Lower leg skin (tissue), 4 donors: ENCODE measurements around the gene GABARAPL1. TPM values are rescaled to one million over a fixed set of nuclear protein-coding genes. Genes with fewer than 3 reads are reported as not detected.

Experiments
- DNase-seq, 2 donors: peaks; one replicate each; pipeline ENCODE4 v3.0.0-alpha.2; 2019; ENCODE audit warnings: low spot score in 2 of 2
- H3K4me3 ChIP-seq: fragments of 200-600 bp; sonication (generic); 2 replicates; pipeline ENCODE4 v1.5.1; 2017; ENCODE audit warnings: mild to moderate bottlenecking, low read depth; ENCODE audit not compliant: poor library complexity, severe bottlenecking
- CTCF ChIP-seq, 3 donors: fragments of 450-650 bp; IDR thresholded peaks; one replicate each; pipeline ENCODE4 v1.5.1; 2016; ENCODE audit warnings: antibody characterized with exemption in 3 of 3, mild to moderate bottlenecking in 3 of 3, moderate library complexity in 2 of 3
- POLR2A ChIP-seq, 2 donors: fragments of 450-650 bp; IDR thresholded peaks; one replicate each; pipeline ENCODE4 v1.6.1; 2016 to 2017; ENCODE audit warnings: antibody characterized with exemption in 2 of 2, mild to moderate bottlenecking in 1 of 2, moderate library complexity in 1 of 2
- WGBS, 2 donors: methylation state at CpG; one replicate each; pipeline ENCODE4 v1.1.5; 2018; 5-methylcytosine and 5-hydroxymethylcytosine counted together
- intact Hi-C: fragments of 100-400 bp; cut with DNase I; formaldehyde crosslinking; loops from one replicate; pipeline ENCODE4 v1.15.0; 2023; ENCODE audit warnings: low total_unique reads
- total RNA-seq, 4 donors: library from RNA; depleted of rRNA; stranded (reverse); fragments of >200 nt; gene quantifications; one replicate each; pipeline ENCODE4 v1.1.0, GENCODE V29; 2016

GABARAPL1 gene
- total RNA-seq, 4 donors from 2014 or later, result 48.7 to 102 (median 86.8) TPM

GRCh38 chr12:10207136-10207535 lies 5.5 kb upstream of the GABARAPL1 start:
- H3K4me3 ChIP-seq, result no peak overlapping the region
- TF ChIP-seq CTCF (IDR thresholded peaks at IDR 0.05), result no peak
- no peak for TF ChIP-seq POLR2A (IDR thresholded peaks at IDR 0.05)
- DNase-seq, result no peak
- WGBS, 2 donors, result 38 to 42% methylated on average over 2 of the region's 2 CpGs
- intact Hi-C loops, result no loop called here

DNA sequence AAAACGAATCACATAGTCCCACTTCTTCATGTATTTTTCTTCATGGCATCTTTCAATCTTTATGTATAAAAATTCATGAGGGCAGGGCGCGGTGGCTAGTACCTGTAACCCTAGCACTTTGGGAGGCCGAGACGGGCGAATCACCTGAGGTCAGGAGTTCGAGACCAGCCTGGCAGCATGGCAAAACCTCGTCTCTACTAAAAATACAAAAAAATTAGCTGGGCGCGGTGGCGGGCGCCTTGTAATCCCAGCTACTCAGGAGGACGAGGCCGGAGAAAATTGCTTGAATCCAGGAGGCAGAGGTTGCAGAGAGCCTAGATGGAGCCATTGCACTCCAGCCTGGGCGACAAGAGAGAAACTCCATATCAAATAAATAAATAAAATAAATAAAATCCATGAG lies 2.5 kb upstream of the GABARAPL1 start:
- intact Hi-C loops, result no loop called here
- DNase-seq, result no peak
- WGBS, 2 donors, result 93% methylated on average over 15 of the region's 15 CpGs
- no peak overlapping the region for H3K4me3 ChIP-seq
- TF ChIP-seq CTCF (IDR thresholded peaks at IDR 0.05) (no peak), POLR2A (IDR thresholded peaks at IDR 0.05) (no peak)

GRCh38 chr12:10211101-10211939 lies 1.4 kb upstream of the GABARAPL1 start:
- WGBS, 2 donors, result 92 to 93% methylated on average over 25 of the region's 25 CpGs
- TF ChIP-seq POLR2A (IDR thresholded peaks at IDR 0.05), result no peak
- no peak for TF ChIP-seq CTCF (IDR thresholded peaks at IDR 0.05)
- intact Hi-C loops, result no loop called here
- DNase-seq, result no peak
- H3K4me3 ChIP-seq, result no peak overlapping the region

GRCh38 chr12:10211940-10212738 lies 538 bp upstream of the GABARAPL1 start:
- TF ChIP-seq CTCF (IDR thresholded peaks at IDR 0.05) (no peak), POLR2A (IDR thresholded peaks at IDR 0.05) (peak in 1 of 2 donors; percentile 8)
- no peak overlapping the region for H3K4me3 ChIP-seq
- DNase-seq, result peak; percentile 97 to 99
- WGBS, 2 donors, result 28 to 33% methylated on average over 40 of the region's 40 CpGs
- intact Hi-C loops, result no loop called here

DNA sequence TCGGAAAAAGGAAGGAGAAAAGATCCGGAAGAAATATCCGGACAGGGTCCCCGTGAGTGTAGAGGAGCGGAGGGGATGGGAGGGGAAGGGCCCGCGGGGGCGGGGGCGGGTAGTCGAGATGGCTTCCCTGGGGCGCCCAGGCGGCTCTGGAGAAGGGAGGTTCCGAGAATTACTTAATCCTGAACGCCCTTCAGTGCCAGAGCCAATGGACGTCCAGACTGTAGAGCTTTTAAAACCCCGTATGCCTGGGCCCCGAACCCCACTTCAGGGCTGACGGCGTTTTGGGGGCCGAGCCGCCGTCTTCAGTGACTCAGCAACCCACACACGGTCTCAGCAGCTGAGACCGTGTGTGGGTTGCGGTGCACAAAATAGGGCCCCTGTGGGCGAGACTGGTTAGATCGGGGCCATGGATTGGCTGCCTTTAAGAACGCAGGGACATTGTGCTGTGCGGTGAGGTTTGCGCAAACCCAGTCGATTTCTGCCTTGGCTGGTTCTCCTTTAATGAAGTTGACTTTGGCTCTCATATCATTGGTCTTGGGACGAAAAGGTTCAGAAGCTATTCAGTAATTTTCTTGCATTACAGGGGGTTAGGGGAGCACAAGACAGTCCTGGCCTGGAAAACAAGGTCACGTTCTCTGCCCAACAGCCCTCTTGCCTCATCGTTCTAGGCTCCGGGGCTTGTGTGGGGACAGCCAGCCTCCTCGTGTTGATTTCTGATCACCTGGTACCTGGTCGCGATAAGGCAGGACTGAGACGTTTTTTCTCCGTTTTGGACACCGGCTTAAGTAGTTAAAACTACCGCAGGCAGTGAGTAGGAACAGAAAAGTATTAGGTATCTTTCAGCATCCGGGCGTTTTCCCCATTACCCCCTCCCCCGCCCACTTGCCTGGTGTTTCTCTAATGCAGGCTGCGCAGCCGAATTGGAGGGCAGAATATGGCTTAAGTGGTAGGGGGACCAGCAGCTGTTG lies 775 bp downstream of the GABARAPL1 start:
- peak overlapping the region; percentile 90 for H3K4me3 ChIP-seq
- DNase-seq, result peak; percentile 81 to 96
- 1% methylated on average over 39 to 47 of the region's 47 CpGs for WGBS, 2 donors
- intact Hi-C loops, result no loop called here
- TF ChIP-seq POLR2A (IDR thresholded peaks at IDR 0.05), result peak in 1 of 2 donors; percentile 43
- no peak for TF ChIP-seq CTCF (IDR thresholded peaks at IDR 0.05)
